GM19193 (cell line): ENCODE measurements around the gene CD101.

Experiments
- POLR2A ChIP-seq: IDR thresholded peaks from 4 replicates; pipeline ENCODE4 v1.6.1; 2011; ENCODE audit not compliant: insufficient read depth, insufficient read length; ENCODE audit errors: extremely low read depth

Gene CD101

GRCh38 chr1:117000142-117000541, 1.4 kb upstream of the CD101 start:
- no peak for TF ChIP-seq POLR2A

GRCh38 chr1:117003223-117003875, 1.8 kb downstream of the CD101 start:
- no peak for TF ChIP-seq POLR2A

- TF ChIP-seq POLR2A, result no peak
Observed at GRCh38 chr1:117007719-117008013, 6.1 kb downstream of the CD101 start.

DNA sequence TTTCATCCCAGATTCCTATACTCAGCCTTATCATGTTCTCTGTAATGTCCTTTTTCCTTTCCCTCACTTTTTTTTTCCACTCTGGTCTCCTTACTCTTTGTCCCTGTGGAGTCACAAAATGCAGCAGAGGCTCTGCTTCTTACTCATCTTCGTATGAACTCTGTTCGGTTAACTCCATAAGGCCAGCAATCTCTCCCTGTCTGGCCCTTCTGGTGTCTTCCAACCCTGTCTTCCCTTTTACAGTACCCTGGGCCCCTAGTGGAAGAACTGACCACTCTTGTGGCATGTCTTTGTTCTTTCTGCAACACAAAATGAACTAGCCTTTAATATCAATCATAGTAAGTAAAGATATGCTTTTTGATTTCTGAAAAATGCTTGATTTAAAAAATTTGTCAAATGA, 7.1 kb downstream of the CD101 start:
- no peak for TF ChIP-seq POLR2A

- no peak for TF ChIP-seq POLR2A
Observed at GRCh38 chr1:117009132-117009531, 7.6 kb downstream of the CD101 start.

- no peak for TF ChIP-seq POLR2A
Observed at GRCh38 chr1:117010310-117010969, 8.9 kb downstream of the CD101 start.

DNA sequence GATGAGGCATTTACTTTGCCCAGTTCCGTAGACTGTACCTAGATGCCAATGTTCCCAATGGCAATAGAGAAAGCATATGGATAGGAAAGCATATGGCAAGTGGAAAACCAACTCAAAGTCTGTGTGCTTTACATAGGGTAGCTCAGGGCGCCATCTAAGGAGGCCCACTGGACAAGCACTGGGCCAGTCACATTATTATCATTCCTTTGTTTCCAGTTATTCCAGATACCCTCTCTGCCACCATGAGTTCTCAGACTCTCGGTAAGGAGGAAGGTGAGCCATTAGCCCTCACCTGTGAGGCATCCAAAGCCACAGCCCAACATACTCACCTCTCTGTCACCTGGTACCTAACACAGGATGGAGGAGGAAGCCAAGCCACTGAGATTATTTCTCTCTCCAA, 9.8 kb downstream of the CD101 start:
- no peak for TF ChIP-seq POLR2A

GRCh38 chr1:117013309-117013858, 11.8 kb downstream of the CD101 start:
- TF ChIP-seq POLR2A, result no peak

DNA sequence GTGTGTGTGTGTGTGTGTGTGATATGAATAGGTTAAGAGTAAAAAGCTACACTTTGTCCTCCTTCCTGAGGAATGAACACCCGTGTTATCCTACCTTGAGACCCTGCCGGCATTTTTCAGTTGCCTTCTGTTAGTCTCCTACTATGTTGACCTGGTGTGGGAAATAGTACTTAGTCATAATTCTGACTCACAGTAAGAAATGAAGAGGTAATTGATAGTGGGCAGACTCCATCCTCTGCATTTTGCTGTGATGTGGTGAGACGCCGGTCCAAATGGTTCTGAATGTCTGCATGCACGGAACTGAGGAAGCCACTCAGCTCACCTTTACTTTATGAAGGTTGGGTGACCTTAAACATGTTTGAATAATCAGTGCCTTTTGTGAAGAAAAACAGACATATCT, 12.6 kb downstream of the CD101 start:
- TF ChIP-seq POLR2A, result no peak

DNA sequence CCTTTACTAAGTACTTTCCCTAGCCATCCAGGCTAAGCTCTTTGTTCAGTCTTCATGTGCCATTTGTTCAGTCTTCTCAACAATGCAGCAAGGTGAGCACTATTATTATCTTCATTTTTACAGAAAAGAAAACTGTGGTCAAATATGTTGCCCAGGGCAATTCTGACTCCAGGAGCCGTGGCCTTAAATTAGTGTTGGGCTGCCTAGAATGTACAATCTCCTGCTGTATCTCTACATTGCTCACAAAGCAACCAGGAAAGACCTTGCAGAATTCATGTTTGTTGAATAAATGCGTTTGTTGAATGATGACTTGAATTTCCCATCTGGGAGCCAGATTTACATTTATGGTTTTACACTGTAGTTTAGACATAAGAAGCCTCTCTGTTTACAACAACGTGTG, 14.2 kb downstream of the CD101 start:
- no peak for TF ChIP-seq POLR2A

- no peak for TF ChIP-seq POLR2A
Observed at GRCh38 chr1:117017062-117017461, 15.5 kb downstream of the CD101 start.

DNA sequence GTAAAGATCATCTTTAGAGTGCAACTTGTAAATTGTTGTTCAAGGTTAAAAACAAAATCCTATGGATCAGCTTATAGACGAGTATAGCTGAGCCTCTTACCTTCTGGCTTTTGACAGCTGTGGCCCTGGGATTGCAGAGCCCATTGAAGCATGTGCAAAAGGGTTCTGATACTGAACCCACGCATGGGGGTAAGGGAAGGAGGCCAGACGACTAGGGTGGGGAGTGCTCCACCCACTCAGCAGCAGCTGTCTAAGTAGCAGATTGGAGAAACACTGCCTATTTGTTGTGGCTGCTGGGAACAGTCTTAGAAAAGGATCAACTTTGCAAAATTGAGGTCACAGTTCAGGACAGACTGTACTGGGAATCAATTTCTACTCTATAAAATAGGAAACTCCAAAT, 16.1 kb downstream of the CD101 start:
- no peak for TF ChIP-seq POLR2A

GRCh38 chr1:117020526-117021156, 19.1 kb downstream of the CD101 start:
- no peak for TF ChIP-seq POLR2A

DNA sequence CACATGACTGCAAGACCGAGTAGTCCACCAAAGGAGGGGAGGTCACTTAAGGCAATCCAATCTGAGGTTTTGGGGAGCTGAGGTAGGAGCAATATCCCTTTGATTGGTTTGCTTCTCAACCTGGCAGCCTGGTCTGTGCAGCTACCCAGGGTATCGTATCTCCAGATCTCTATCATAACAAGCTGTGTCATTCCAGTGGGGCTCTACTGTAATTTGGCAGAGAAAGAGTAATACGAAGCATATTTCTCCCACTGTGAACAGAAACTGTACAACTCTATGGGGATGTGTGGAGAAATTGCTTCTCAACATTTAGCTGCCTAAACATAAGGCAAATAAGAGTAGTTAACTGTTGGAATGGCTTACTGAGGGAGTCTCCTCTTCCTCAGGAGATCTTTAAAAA, 20.6 kb downstream of the CD101 start:
- no peak for TF ChIP-seq POLR2A

DNA sequence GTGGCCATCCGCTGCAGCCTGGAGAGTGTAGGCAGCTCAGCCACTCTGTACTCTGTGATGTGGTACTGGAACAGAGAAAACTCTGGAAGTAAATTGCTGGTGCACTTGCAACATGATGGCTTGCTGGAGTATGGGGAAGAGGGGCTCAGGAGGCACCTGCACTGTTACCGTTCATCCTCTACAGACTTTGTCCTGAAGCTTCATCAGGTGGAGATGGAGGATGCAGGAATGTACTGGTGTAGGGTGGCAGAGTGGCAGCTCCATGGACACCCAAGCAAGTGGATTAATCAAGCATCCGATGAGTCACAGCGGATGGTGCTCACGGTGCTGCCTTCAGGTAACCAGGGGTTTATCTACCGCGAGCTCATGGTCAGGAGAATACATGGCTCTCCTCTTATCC, 24.0 kb downstream of the CD101 start:
- TF ChIP-seq POLR2A, result no peak

GRCh38 chr1:117026361-117026760, 24.8 kb downstream of the CD101 start:
- TF ChIP-seq POLR2A, result no peak
